Osteocyte (in vitro differentiated cells): ENCODE results near the gene TRIM33. TPM values are rescaled to one million over a fixed set of nuclear protein-coding genes. Genes with fewer than 3 reads are reported as not detected.

Experiments
- DNase-seq: peaks from one replicate; pipeline ENCODE4 v3.0.0; 2021; ENCODE audit warnings: mixed read lengths; ENCODE audit not compliant: unreplicated experiment; ENCODE audit errors: extremely low spot score
- H3K27ac Mint-ChIP-seq: one replicate; pipeline ENCODE4 v1.8.0; 2021; ENCODE audit warnings: mild to moderate bottlenecking, mixed read lengths; ENCODE audit not compliant: unreplicated experiment
- H3K27me3 Mint-ChIP-seq: one replicate; pipeline ENCODE4 v1.8.0; 2021; ENCODE audit warnings: mixed read lengths; ENCODE audit not compliant: unreplicated experiment
- H3K36me3 Mint-ChIP-seq: one replicate; pipeline ENCODE4 v1.8.0; 2021; ENCODE audit warnings: mixed read lengths; ENCODE audit not compliant: unreplicated experiment
- H3K4me1 Mint-ChIP-seq: one replicate; pipeline ENCODE4 v1.8.0; 2021; ENCODE audit warnings: mixed read lengths; ENCODE audit not compliant: unreplicated experiment
- H3K4me3 Mint-ChIP-seq: one replicate; pipeline ENCODE4 v1.8.0; 2021; ENCODE audit warnings: mild to moderate bottlenecking, moderate library complexity, mixed read lengths; ENCODE audit not compliant: unreplicated experiment
- H3K9me3 Mint-ChIP-seq: one replicate; pipeline ENCODE4 v1.8.0; 2021; ENCODE audit warnings: mixed read lengths; ENCODE audit not compliant: unreplicated experiment
- total RNA-seq: library from RNA; stranded (reverse); gene quantifications from 2 replicates; pipeline ENCODE4 v1.2.1, GENCODE V29; 2021
- TF ChIP-seq, protein P1 (sequence below): fragments of 200-600 bp; sonication (generic); IDR thresholded peaks from 2 replicates; pipeline ENCODE4 v1.5.0; 2021; ENCODE audit warnings: antibody characterized with exemption, mild to moderate bottlenecking, moderate library complexity

TRIM33 gene
- total RNA-seq, 1 donor from 2014 or later: 32.2 TPM

DNA sequence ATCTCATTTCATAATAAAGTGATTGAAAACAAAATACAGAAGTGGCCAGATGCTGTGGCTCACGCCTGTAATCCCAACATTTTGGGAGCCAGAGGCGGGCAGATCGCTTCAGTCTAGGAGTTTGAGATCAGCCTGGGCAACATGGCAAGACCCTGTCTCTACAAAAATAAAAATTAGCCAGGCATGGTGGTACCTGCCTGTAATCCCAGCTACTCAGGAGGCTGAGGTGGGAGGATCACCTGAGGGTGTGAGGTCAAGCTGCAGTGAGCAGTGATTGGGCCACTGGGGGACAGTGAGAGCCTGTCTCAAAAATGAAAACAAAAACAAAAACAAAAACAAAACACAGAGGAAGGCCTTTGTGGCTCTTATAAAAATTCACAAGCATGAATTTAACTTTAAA is 38.6 kb downstream of the TRIM33 start:
- no peak for DNase-seq
- no peaks in the 10 kb centered on the region for H3K27me3 Mint-ChIP-seq
- H3K27ac Mint-ChIP-seq: peak overlapping the region; percentile 11
- H3K4me1 Mint-ChIP-seq: peaks cover 46% of the 10 kb centered on the region
- H3K9me3 Mint-ChIP-seq: no peaks in the 10 kb centered on the region
- TF ChIP-seq, protein P1, sequence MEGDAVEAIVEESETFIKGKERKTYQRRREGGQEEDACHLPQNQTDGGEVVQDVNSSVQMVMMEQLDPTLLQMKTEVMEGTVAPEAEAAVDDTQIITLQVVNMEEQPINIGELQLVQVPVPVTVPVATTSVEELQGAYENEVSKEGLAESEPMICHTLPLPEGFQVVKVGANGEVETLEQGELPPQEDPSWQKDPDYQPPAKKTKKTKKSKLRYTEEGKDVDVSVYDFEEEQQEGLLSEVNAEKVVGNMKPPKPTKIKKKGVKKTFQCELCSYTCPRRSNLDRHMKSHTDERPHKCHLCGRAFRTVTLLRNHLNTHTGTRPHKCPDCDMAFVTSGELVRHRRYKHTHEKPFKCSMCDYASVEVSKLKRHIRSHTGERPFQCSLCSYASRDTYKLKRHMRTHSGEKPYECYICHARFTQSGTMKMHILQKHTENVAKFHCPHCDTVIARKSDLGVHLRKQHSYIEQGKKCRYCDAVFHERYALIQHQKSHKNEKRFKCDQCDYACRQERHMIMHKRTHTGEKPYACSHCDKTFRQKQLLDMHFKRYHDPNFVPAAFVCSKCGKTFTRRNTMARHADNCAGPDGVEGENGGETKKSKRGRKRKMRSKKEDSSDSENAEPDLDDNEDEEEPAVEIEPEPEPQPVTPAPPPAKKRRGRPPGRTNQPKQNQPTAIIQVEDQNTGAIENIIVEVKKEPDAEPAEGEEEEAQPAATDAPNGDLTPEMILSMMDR: no peak
- peaks cover 1% of the 10 kb centered on the region for H3K36me3 Mint-ChIP-seq
- H3K4me3 Mint-ChIP-seq: no peak overlapping the region

DNA sequence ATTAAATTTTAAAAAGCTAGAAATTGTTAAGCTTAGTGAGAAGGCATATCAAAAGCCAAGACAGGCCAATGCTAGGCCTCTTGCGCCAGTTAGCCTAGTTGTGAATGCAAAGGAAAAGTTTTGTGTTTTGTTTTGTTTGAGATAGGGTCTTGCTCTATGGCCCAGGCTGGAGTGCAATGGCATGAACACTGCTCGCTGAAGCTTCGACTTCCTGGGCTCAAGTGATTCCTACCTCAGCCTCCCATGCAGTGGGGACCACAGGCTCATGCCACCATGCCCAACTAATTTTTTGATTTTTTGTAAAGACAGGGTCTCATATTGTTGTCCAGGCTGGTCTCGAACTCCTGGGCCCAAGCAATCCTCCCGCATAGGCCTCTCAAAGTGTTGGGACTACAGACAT is 40.3 kb downstream of the TRIM33 start:
- Mint-ChIP-seq H3K9me3 (no peaks in the 10 kb centered on the region), H3K4me3 (no peak overlapping the region), H3K27me3 (no peaks in the 10 kb centered on the region), H3K27ac (no peak overlapping the region), H3K36me3 (peaks cover 1% of the 10 kb centered on the region), H3K4me1 (peaks cover 32% of the 10 kb centered on the region)
- TF ChIP-seq, protein P1: no peak
- DNase-seq: no peak

GRCh38 chr1:114468710-114469468 is 42.1 kb downstream of the TRIM33 start:
- TF ChIP-seq, protein P1: no peak
- Mint-ChIP-seq H3K27ac (peak overlapping the region; percentile 19), H3K36me3 (peaks cover 1% of the 10 kb centered on the region), H3K27me3 (no peaks in the 10 kb centered on the region), H3K4me3 (no peak overlapping the region), H3K4me1 (peaks cover 24% of the 10 kb centered on the region), H3K9me3 (no peaks in the 10 kb centered on the region)
- DNase-seq: no peak

GRCh38 chr1:114468047-114468446 is 43.0 kb downstream of the TRIM33 start:
- Mint-ChIP-seq H3K4me1 (peaks cover 22% of the 10 kb centered on the region), H3K36me3 (peaks cover 1% of the 10 kb centered on the region), H3K9me3 (no peaks in the 10 kb centered on the region), H3K27me3 (no peaks in the 10 kb centered on the region), H3K4me3 (no peak overlapping the region), H3K27ac (peak overlapping the region; percentile 5)
- DNase-seq: no peak
- TF ChIP-seq, protein P1: no peak

DNA sequence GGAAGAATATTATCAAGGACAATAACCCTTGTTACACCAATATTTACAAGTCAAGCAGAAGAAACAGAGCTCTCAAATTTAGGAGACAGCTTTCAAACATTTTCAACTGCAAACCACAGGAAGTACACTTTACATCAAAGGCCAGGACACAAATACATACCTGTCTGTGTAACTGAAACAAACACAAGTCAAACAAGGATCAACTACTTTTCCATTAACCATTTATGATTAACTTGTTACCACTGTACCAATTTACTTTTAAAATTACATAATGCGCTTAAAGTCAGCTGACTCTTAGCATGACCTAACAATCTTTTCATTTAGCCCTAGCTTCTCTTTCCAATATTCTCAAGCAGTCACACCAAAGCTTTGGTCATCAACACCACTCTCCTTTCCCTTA is 43.5 kb downstream of the TRIM33 start:
- peaks cover 1% of the 10 kb centered on the region for H3K36me3 Mint-ChIP-seq
- no peak for DNase-seq
- peaks cover 19% of the 10 kb centered on the region for H3K4me1 Mint-ChIP-seq
- TF ChIP-seq, protein P1: no peak
- H3K27ac Mint-ChIP-seq: no peak overlapping the region
- H3K27me3 Mint-ChIP-seq: no peaks in the 10 kb centered on the region
- no peak overlapping the region for H3K4me3 Mint-ChIP-seq
- no peaks in the 10 kb centered on the region for H3K9me3 Mint-ChIP-seq
